Lower leg skin (tissue), 3 donors: ENCODE measurements around the gene CXCL10.

ENCODE experiments used
- CTCF ChIP-seq, 3 donors: fragments of 450-650 bp; IDR thresholded peaks; one replicate each; pipeline ENCODE4 v1.5.1; 2016; ENCODE audit warnings: antibody characterized with exemption in 3 of 3, mild to moderate bottlenecking in 3 of 3, moderate library complexity in 2 of 3
- POLR2A ChIP-seq, 2 donors: fragments of 450-650 bp; IDR thresholded peaks; one replicate each; pipeline ENCODE4 v1.6.1; 2016 to 2017; ENCODE audit warnings: antibody characterized with exemption in 2 of 2, mild to moderate bottlenecking in 1 of 2, moderate library complexity in 1 of 2

- no peak for TF ChIP-seq CTCF (IDR thresholded peaks at IDR 0.05)
- no peak for TF ChIP-seq POLR2A (IDR thresholded peaks at IDR 0.05)
Measured at GRCh38 chr4:75985116-75985515, 38.2 kb downstream of the CXCL10 start.
